Endodermal cell (in vitro differentiated cells): ENCODE data around the gene FAM149A. TPM values are rescaled to one million over a fixed set of nuclear protein-coding genes. Genes with fewer than 3 reads are reported as not detected.

Experiments used
- DNase-seq: peaks from one replicate; pipeline ENCODE4 v3.0.0-alpha.2; 2017
- H3K27ac ChIP-seq: 2 replicates; pipeline ENCODE4 v1.5.1; 2013; ENCODE audit warnings: mild to moderate bottlenecking, low read depth, low read length, moderate library complexity
- H3K27me3 ChIP-seq: 2 replicates; pipeline ENCODE4 v1.6.1; 2013; ENCODE audit warnings: mild to moderate bottlenecking, low read length, moderate library complexity; ENCODE audit not compliant: insufficient read depth, control insufficient read depth, poor library complexity, severe bottlenecking
- H3K36me3 ChIP-seq: 2 replicates; pipeline ENCODE4 v1.7.0; 2013; ENCODE audit warnings: mild to moderate bottlenecking, low read length, moderate library complexity; ENCODE audit not compliant: control insufficient read depth, insufficient read depth
- H3K4me1 ChIP-seq: one replicate; pipeline ENCODE4 v1.7.0; 2013; ENCODE audit warnings: low read length; ENCODE audit not compliant: control insufficient read depth, insufficient read depth
- H3K4me3 ChIP-seq: 2 replicates; pipeline ENCODE4 v1.5.1; 2013; ENCODE audit warnings: mild to moderate bottlenecking, low read length, moderate library complexity
- H3K9ac ChIP-seq: 2 replicates; pipeline ENCODE4 v1.6.1; 2013; ENCODE audit warnings: mild to moderate bottlenecking, low read length, moderate library complexity; ENCODE audit not compliant: poor library complexity, severe bottlenecking; ENCODE audit errors: extremely low read depth
- H3K9me3 ChIP-seq: 2 replicates; pipeline ENCODE4 v1.6.1; 2013; ENCODE audit warnings: mild to moderate bottlenecking, low read length, moderate library complexity; ENCODE audit not compliant: control insufficient read depth
- H3K27ac Mint-ChIP-seq: 2 replicates; pipeline ENCODE4 v1.8.0; 2020; ENCODE audit warnings: mixed read lengths
- H3K27me3 Mint-ChIP-seq: 2 replicates; pipeline ENCODE4 v1.8.0; 2021; ENCODE audit warnings: mild to moderate bottlenecking, mixed read lengths; ENCODE audit not compliant: insufficient read depth
- H3K36me3 Mint-ChIP-seq: 2 replicates; pipeline ENCODE4 v1.8.0; 2020; ENCODE audit warnings: low read depth, mixed read lengths
- H3K4me1 Mint-ChIP-seq: 2 replicates; pipeline ENCODE4 v1.8.0; 2020; ENCODE audit warnings: mixed read lengths
- H3K4me3 Mint-ChIP-seq: 2 replicates; pipeline ENCODE4 v1.8.0; 2020; ENCODE audit warnings: mild to moderate bottlenecking, moderate library complexity, mixed read lengths
- H3K9me3 Mint-ChIP-seq: 2 replicates; pipeline ENCODE4 v1.8.0; 2020; ENCODE audit warnings: mild to moderate bottlenecking, mixed read lengths
- CTCF ChIP-seq: fragments of 200-600 bp; sonication (generic); conservative IDR thresholded peaks from 2 replicates; pipeline ENCODE4 v1.5.0; 2021; ENCODE audit warnings: antibody characterized with exemption, mild to moderate bottlenecking
- WGBS, 2 experiments: methylation state at CpG; one replicate each; pipeline versions ENCODE4 v1.1.5 to v1.1.7; 2013; ENCODE audit warnings: missing lambda C conversion rate in 2 of 2, mixed read lengths in 1 of 2; ENCODE audit not compliant: insufficient coverage in 1 of 2, insufficient read length in 1 of 2; 5-methylcytosine and 5-hydroxymethylcytosine counted together
- total RNA-seq, 2 donors: library from RNA; stranded (reverse); fragmentation: NEBNext Ultra II Directional in 1 of 2; extraction: Animal tissue kit (Norgen Biotek cat#: 25700) in 1 of 2; gene quantifications; 2 replicates in 1 of 2; 3 replicates in 1 of 2; pipeline ENCODE4 v1.2.1, GENCODE V29; 2021

Gene FAM149A
- total RNA-seq, 2 donors from 2014 or later: 2.4 to 3.3 TPM

- Histone ChIP-seq H3K27ac (no peak overlapping the region), H3K4me1 (peaks cover 23% of the 10 kb centered on the region), H3K4me3 (no peak overlapping the region), H3K27me3 (no peaks in the 10 kb centered on the region), H3K9me3 (no peaks in the 10 kb centered on the region), H3K9ac (no peak overlapping the region), H3K36me3 (no peaks in the 10 kb centered on the region)
- H3K4me3 Mint-ChIP-seq: no peak overlapping the region
- H3K4me1 Mint-ChIP-seq: peaks cover 34% of the 10 kb centered on the region
- TF ChIP-seq CTCF: no peak
- H3K9me3 Mint-ChIP-seq: no peaks in the 10 kb centered on the region
- no peaks in the 10 kb centered on the region for H3K36me3 Mint-ChIP-seq
- peaks cover 3% of the 10 kb centered on the region for H3K27me3 Mint-ChIP-seq
- H3K27ac Mint-ChIP-seq: no peak overlapping the region
- WGBS, 2 experiments: 91 to 93% methylated on average over 3 to 5 of the region's 5 CpGs
- DNase-seq: no peak
Observed at GRCh38 chr4:186167605-186168004, 63.1 kb downstream of the FAM149A start.

GRCh38 chr4:186168750-186169149 is 64.2 kb downstream of the FAM149A start:
- no peak overlapping the region for H3K27ac Mint-ChIP-seq
- H3K4me3 Mint-ChIP-seq: no peak overlapping the region
- H3K27me3 Mint-ChIP-seq: peaks cover 3% of the 10 kb centered on the region
- Histone ChIP-seq H3K4me3 (no peak overlapping the region), H3K9me3 (no peaks in the 10 kb centered on the region), H3K36me3 (no peaks in the 10 kb centered on the region), H3K27ac (no peak overlapping the region), H3K4me1 (peaks cover 18% of the 10 kb centered on the region), H3K9ac (no peak overlapping the region), H3K27me3 (no peaks in the 10 kb centered on the region)
- DNase-seq: no peak
- 93 to 94% methylated on average over 2 to 9 of the region's 9 CpGs for WGBS, 2 experiments
- no peaks in the 10 kb centered on the region for H3K9me3 Mint-ChIP-seq
- H3K36me3 Mint-ChIP-seq: no peaks in the 10 kb centered on the region
- no peak for TF ChIP-seq CTCF
- peaks cover 29% of the 10 kb centered on the region for H3K4me1 Mint-ChIP-seq

GRCh38 chr4:186169333-186169944 is 64.9 kb downstream of the FAM149A start:
- H3K4me1 Mint-ChIP-seq: peaks cover 23% of the 10 kb centered on the region
- no peak overlapping the region for H3K4me3 Mint-ChIP-seq
- Histone ChIP-seq H3K36me3 (no peaks in the 10 kb centered on the region), H3K4me3 (no peak overlapping the region), H3K9ac (no peak overlapping the region), H3K27me3 (no peaks in the 10 kb centered on the region), H3K9me3 (no peaks in the 10 kb centered on the region), H3K27ac (no peak overlapping the region), H3K4me1 (peaks cover 13% of the 10 kb centered on the region)
- no peaks in the 10 kb centered on the region for H3K36me3 Mint-ChIP-seq
- no peak for DNase-seq
- H3K27me3 Mint-ChIP-seq: peaks cover 3% of the 10 kb centered on the region
- no peaks in the 10 kb centered on the region for H3K9me3 Mint-ChIP-seq
- 93 to 96% methylated on average over 17 to 18 of the region's 18 CpGs for WGBS, 2 experiments
- no peak for TF ChIP-seq CTCF
- H3K27ac Mint-ChIP-seq: peak overlapping the region; percentile 48
